Hepatocyte (in vitro differentiated cells): ENCODE measurements around the gene CBX5. TPM values are rescaled to one million over a fixed set of nuclear protein-coding genes. Genes with fewer than 3 reads are reported as not detected.

Source experiments
- DNase-seq: peaks from one replicate; pipeline ENCODE4 v3.0.0-alpha.2; 2016; ENCODE audit warnings: low spot score
- H2AFZ ChIP-seq: fragments of 200-600 bp; sonication (generic); 2 replicates; pipeline ENCODE4 v1.6.0; 2016; ENCODE audit warnings: antibody characterized with exemption, mild to moderate bottlenecking
- H3K27ac ChIP-seq: fragments of 200-600 bp; sonication (generic); 2 replicates; pipeline ENCODE4 v1.5.1; 2016; ENCODE audit warnings: mild to moderate bottlenecking
- H3K27me3 ChIP-seq: fragments of 200-600 bp; sonication (generic); 2 replicates; pipeline ENCODE4 v1.6.1; 2016
- H3K36me3 ChIP-seq: fragments of 200-600 bp; sonication (generic); replicated peaks from 2 replicates; pipeline ENCODE4 v1.5.1; 2016; ENCODE audit warnings: low read depth; ENCODE audit not compliant: insufficient read depth
- H3K4me1 ChIP-seq: fragments of 200-600 bp; sonication (generic); 2 replicates; pipeline ENCODE4 v1.5.1; 2016; ENCODE audit warnings: mild to moderate bottlenecking, moderate library complexity; ENCODE audit not compliant: insufficient read depth
- H3K4me2 ChIP-seq: fragments of 200-600 bp; sonication (generic); 2 replicates; pipeline ENCODE4 v1.6.0; 2016
- H3K4me3 ChIP-seq: fragments of 200-600 bp; sonication (generic); 2 replicates; pipeline ENCODE4 v1.5.1; 2016; ENCODE audit warnings: mild to moderate bottlenecking
- H3K79me2 ChIP-seq: fragments of 200-600 bp; sonication (generic); 2 replicates; pipeline ENCODE4 v1.6.0; 2017; ENCODE audit warnings: mild to moderate bottlenecking
- H3K9me2 ChIP-seq: fragments of 200-600 bp; sonication (generic); replicated peaks from 2 replicates; pipeline ENCODE4 v1.6.0; 2017; ENCODE audit warnings: mild to moderate bottlenecking; ENCODE audit not compliant: insufficient read depth
- H3K9me3 ChIP-seq: fragments of 200-600 bp; sonication (generic); 2 replicates; pipeline ENCODE4 v1.5.1; 2016; ENCODE audit warnings: low read depth, mild to moderate bottlenecking
- H4K20me1 ChIP-seq: fragments of 200-600 bp; sonication (generic); 2 replicates; pipeline ENCODE4 v1.6.0; 2016; ENCODE audit warnings: mild to moderate bottlenecking; ENCODE audit not compliant: insufficient read depth, poor library complexity, severe bottlenecking
- CTCF ChIP-seq: fragments of 200-600 bp; sonication (generic); IDR thresholded peaks from 2 replicates; pipeline ENCODE4 v1.5.1; 2016; ENCODE audit warnings: antibody characterized with exemption, mild to moderate bottlenecking; ENCODE audit not compliant: poor library complexity
- EZH2 ChIP-seq: fragments of 200-600 bp; sonication (generic); IDR thresholded peaks from 2 replicates; pipeline ENCODE4 v1.6.1; 2016; ENCODE audit warnings: antibody characterized with exemption, mild to moderate bottlenecking, borderline replicate concordance
- EZH2phosphoT487 ChIP-seq: fragments of 200-600 bp; sonication (generic); IDR thresholded peaks from one replicate; pipeline ENCODE4 v1.6.1; 2018; ENCODE audit warnings: antibody characterized with exemption, mild to moderate bottlenecking, low read depth, moderate library complexity; ENCODE audit not compliant: unreplicated experiment, severe bottlenecking
- whole genome bisulfite sequencing: methylation state at CpG from one replicate; pipeline ENCODE4 v1.1.6; 2016; ENCODE audit warnings: low lambda C conversion rate; ENCODE audit errors: missing lambda C conversion rate; 5-methylcytosine and 5-hydroxymethylcytosine counted together
- polyA plus RNA-seq: library from polyadenylated mRNA; unstranded; fragments of >200 nt; fragmentation: Nextera tagmentation; extraction: Ambion mirVana; gene quantifications from 2 replicates; pipeline ENCODE4 v1.2.1, GENCODE V29; 2016
- total RNA-seq: library from RNA; depleted of rRNA; stranded (reverse); fragments of >200 nt; gene quantifications from 2 replicates; pipeline ENCODE4 v1.2.3, GENCODE V29; 2014

The CBX5 gene
- total and polyA plus RNA-seq, 2 experiments from 2014 or later: 21.9 to 60.1 TPM

GRCh38 chr12:54276368-54276767 lies 3.6 kb downstream of the CBX5 start:
- no peaks in the 10 kb centered on the region for H3K36me3 ChIP-seq
- no peak overlapping the region for H3K4me2 ChIP-seq
- H2AFZ ChIP-seq: no peak overlapping the region
- no peak overlapping the region for H3K27ac ChIP-seq
- peaks cover 81% of the 10 kb centered on the region for H3K79me2 ChIP-seq
- no peak for DNase-seq
- peaks cover 9% of the 10 kb centered on the region for H3K4me1 ChIP-seq
- H3K4me3 ChIP-seq: no peak overlapping the region
- H3K27me3 ChIP-seq: no peaks in the 10 kb centered on the region
- no peak for TF ChIP-seq CTCF
- TF ChIP-seq EZH2: no peak
- TF ChIP-seq EZH2phosphoT487: no peak
- peaks cover 3% of the 10 kb centered on the region for H4K20me1 ChIP-seq
- H3K9me2 ChIP-seq: no peaks in the 10 kb centered on the region
- 93% methylated on average over 3 of the region's 3 CpGs for WGBS
- H3K9me3 ChIP-seq: no peaks in the 10 kb centered on the region

GRCh38 chr12:54273981-54274380 lies 5.9 kb downstream of the CBX5 start:
- no peak overlapping the region for H3K4me3 ChIP-seq
- no peak for TF ChIP-seq CTCF
- no peak for TF ChIP-seq EZH2phosphoT487
- TF ChIP-seq EZH2: no peak
- H3K4me2 ChIP-seq: no peak overlapping the region
- no peaks in the 10 kb centered on the region for H4K20me1 ChIP-seq
- no peaks in the 10 kb centered on the region for H3K9me3 ChIP-seq
- H3K36me3 ChIP-seq: no peaks in the 10 kb centered on the region
- H3K27me3 ChIP-seq: no peaks in the 10 kb centered on the region
- no peaks in the 10 kb centered on the region for H3K9me2 ChIP-seq
- no peak overlapping the region for H3K27ac ChIP-seq
- H3K79me2 ChIP-seq: peaks cover 97% of the 10 kb centered on the region
- no peak overlapping the region for H2AFZ ChIP-seq
- DNase-seq: no peak
- peaks cover 9% of the 10 kb centered on the region for H3K4me1 ChIP-seq
- 69% methylated on average over 2 of the region's 2 CpGs for WGBS

GRCh38 chr12:54272214-54272613 lies 7.7 kb downstream of the CBX5 start:
- Histone ChIP-seq H3K4me3 (no peak overlapping the region), H4K20me1 (no peaks in the 10 kb centered on the region), H3K36me3 (no peaks in the 10 kb centered on the region), H3K9me3 (no peaks in the 10 kb centered on the region), H3K27me3 (no peaks in the 10 kb centered on the region), H3K27ac (no peak overlapping the region), H3K9me2 (no peaks in the 10 kb centered on the region), H3K79me2 (peaks cover 92% of the 10 kb centered on the region), H3K4me2 (no peak overlapping the region), H3K4me1 (no peaks in the 10 kb centered on the region), H2AFZ (no peak overlapping the region)
- no peak for DNase-seq
- WGBS: 89% methylated on average over 1 of the region's 1 CpG
- no peak for TF ChIP-seq CTCF
- TF ChIP-seq EZH2phosphoT487: no peak
- no peak for TF ChIP-seq EZH2

- Histone ChIP-seq H3K36me3 (no peaks in the 10 kb centered on the region), H3K4me2 (no peak overlapping the region), H3K9me3 (no peaks in the 10 kb centered on the region), H3K27me3 (no peaks in the 10 kb centered on the region), H3K79me2 (peaks cover 92% of the 10 kb centered on the region), H3K27ac (no peak overlapping the region), H3K4me1 (peaks cover 3% of the 10 kb centered on the region), H2AFZ (no peak overlapping the region), H3K4me3 (no peak overlapping the region), H3K9me2 (no peaks in the 10 kb centered on the region), H4K20me1 (no peaks in the 10 kb centered on the region)
- TF ChIP-seq EZH2phosphoT487 (no peak), CTCF (no peak), EZH2 (no peak)
- DNase-seq: no peak
- 98% methylated on average over 2 of the region's 2 CpGs for WGBS
Observed at GRCh38 chr12:54270345-54270744, 9.6 kb downstream of the CBX5 start.
